GM21529 (cell line): ENCODE measurements around the gene PTPRR.
A peak's percentile ranks its signal among the peaks of the same experiment; 100 is the strongest.

Experiments used
- ATAC-seq: cut with Tn5 transposase; IDR thresholded peaks from one replicate; pipeline ENCODE4 v1.9.1; 2021; ENCODE audit not compliant: unreplicated experiment

PTPRR gene

DNA sequence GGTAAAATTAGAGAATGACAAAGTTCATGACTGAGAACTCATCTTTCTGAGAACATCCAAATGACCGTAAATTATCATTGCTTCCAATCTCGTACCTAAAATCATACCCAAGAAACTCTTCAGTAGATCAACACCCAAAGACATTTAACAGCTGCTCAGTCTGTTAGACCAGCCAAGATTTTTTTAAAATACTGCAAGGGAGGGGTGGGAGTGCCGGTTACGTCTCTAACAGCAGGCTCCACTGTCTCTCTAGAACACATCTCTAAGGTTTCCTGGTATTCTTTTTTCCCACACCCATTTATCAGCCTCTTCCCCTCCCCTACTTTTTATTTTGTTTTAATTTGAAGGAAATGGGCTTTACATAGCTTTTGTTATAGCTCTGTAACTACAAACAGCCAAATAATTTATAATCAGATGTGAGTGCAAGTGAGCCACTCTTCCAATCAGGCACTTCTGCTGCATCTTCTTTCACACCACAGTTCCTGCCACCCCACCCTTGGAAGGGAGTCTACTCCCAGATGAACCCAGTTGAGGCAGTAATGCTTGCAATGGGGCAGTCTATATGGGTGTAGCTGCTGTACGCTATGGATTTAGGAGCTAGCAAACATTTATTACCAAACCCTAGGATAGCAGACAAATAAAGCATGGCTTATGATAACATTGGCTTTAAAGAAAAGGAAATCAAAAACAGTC, 305.2 kb downstream of the PTPRR start:
- ATAC-seq = no peak

DNA sequence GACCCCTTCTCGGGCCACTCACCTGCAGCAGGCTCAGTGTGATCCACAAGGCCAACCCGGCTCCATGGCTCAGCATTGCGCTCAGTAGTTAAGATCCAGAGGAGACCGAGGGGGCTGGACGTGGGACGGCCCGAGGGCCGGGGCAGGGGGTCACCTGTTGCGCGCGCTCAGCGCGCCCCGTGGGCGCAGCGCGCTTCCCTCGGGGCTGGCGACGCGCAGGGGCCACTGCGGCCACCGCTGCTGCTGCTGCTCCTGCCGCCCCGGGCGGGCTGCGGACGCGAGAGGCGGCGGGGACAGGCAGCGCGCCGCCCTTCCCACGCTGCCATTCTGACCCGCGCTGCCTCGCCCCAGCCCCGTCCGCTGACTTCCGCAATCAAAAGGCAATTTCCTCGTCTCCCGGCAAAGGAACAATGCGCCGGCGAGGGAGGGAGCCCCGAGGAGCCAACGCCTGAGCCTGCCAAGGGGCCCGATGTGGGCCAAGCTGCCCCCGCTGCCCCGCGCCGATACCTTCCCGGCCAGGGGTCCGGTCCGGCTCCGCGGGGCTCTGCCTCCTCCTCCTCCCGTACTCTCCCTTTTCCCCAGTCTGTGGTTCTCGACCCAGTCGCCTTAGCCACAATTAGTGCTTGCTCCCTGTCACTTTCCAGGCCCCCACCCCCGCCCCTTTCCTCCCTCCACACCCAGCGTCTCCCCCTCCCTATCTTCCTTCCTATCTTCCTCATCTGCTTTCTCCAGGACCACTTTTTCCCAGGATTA, 310.6 kb downstream of the PTPRR start:
- ATAC-seq = no peak

DNA sequence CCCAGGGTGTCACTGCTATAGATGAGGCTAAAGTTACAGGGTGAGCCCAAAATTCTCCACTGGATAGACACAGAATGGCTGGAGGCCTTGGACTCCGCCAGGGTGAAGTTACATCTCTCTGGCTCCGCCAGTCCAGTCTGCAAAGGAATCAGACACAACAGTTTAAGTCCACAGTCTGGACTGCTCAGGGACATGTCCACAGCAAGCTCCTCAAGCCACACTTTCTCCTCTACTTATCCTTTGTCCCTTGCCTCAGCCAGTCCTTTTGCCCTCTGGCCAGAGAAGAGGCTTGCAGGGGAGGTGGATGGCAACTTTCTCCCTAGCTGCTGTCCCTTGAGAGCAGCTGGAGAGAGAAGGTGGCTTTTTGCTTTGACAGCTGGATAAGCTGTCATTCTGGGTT, 311.3 kb downstream of the PTPRR start:
- ATAC-seq = no peak

DNA sequence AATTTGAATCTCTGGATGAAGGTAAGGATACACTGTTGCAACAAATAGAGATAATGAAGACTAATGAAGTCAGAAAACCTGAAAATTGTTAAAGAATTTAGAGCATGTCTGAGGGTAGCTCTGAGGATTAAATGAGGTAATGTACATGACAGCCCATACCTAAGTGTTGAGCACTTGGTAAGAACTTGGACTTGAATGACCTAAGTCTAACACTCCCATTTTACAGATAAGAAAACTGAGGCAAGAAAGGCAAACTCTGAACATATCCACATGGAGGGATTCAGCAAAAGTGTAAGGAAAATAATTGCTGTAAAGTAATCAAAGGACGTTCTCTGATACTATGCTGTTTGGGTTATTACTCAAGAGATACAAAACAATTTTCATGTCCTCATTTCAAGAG, 312.4 kb downstream of the PTPRR start:
- ATAC-seq = no peak

DNA sequence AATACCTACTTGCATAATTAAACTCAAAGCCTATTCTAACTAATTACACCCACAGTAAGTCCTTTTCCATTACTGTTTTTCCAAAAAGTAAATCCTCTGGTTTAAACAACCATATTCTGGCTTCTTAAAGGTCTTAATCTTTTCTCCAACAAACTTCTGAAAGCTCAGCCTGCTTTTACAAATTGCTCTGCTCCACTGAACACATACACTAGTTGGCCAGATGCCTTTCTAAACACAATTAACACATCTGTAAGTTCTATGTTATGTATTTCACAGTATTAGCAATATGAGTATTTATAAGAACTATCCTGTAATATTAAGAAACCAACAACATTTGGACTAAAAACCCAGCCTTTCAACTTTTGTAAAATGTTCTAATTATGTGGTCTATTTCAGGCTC, 313.4 kb downstream of the PTPRR start:
- ATAC-seq = no peak

DNA sequence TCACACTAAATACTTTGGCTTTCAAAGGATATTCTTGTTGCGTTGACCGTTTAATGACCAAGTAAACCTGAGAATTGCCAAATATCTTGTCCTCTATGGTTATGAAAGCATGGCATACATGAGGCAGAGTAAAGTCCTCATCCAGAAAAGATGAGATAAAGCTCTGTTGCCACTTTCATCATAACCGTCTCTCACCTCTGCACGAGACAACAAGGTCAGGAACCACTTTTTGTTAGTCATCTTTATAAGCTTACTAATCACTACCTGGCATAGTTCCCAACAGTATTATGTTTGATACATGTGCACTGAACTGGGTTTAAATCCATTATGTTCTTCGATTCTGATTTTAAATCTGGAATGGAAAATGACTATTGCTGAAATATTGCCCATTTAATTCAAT, 314.6 kb downstream of the PTPRR start:
- ATAC-seq = no peak

DNA sequence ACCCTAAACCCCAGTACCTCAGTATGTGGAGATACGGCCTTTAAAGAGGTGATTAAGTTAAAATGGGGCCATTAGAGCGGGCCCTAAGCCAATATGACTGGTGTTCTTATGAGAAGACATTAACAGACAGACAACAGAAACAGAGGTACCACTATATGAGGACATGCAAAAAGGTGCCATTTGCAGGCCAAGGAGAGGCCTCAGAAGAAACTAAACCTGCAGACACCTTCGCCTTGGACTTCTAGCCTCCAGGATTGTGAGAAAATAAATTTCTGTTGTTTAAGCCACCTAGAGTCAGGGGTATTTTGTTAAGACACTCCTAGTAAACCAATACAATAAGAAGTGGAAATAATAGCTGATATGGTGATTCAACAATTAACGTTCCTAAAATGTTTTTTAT, 315.9 kb downstream of the PTPRR start:
- ATAC-seq = no peak

DNA sequence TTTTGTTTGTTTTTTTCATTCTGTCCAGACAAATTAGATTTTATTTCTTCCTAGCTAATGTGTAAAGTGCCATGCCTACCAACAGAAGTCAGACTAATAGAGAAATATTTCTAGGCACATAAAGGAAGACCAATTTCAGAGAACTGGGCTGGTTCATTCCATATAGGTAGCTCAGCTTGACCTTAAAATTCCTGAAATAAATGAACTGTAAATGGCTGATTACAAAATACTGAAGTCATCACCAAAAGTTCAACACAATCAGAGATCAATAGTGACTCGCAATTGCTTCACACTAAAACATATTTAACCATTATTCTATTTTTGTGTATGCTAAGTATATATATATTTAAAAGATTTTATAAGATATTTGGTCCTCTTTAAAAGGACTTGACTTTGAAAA, 317.5 kb downstream of the PTPRR start:
- ATAC-seq = no peak

DNA sequence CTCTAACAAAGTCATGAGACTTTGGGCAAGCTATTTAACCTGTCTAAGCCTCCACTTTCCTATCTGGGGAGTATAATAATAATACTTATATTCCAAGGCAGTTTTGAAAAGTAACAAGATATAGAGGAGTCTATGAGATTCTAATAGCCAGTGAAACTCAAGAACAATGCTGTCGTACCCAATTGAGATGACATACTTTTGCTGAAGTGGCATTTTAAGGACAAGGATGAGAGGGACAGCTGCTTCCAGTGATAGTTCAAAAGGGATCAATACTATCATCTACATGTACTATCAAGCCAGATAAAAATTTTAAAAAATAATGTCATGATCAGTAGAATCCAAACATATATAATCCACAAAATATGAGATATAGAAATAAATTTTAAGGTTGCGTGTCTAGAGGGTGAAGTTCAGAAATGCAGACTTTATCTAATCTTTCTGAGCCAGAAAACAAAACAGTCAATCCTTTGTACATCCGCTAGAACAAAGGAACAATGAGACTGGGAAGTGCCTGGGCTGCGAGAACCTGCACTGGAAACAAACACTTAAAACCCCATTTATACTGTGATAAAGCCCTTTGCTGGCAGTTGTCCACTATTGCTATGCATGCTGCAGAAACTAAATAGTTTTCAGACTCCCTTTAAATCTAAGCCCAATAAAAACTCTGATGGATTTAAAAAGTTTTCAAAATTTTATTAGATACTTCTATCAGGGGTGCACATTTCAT, 321.9 kb downstream of the PTPRR start:
- no peak for ATAC-seq

DNA sequence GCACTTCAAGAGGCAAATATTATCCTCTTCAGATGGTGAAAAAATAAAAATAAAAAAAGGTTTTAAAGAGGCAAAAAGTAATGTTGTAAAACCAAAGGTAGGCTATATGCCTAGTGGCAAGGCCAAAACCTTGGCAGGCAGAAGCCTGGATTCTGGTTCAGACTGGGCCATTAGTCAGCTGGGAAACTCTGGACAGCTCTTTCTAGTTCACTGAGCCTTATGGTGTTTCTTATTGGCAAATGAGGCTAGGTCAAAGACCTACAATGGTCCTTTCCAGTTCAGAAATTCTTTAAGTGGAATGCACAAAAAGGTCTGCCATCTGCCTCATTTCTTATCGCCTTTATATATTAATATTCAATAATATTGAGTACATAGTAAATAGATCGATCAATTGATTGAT, 327.9 kb downstream of the PTPRR start:
- no peak for ATAC-seq

DNA sequence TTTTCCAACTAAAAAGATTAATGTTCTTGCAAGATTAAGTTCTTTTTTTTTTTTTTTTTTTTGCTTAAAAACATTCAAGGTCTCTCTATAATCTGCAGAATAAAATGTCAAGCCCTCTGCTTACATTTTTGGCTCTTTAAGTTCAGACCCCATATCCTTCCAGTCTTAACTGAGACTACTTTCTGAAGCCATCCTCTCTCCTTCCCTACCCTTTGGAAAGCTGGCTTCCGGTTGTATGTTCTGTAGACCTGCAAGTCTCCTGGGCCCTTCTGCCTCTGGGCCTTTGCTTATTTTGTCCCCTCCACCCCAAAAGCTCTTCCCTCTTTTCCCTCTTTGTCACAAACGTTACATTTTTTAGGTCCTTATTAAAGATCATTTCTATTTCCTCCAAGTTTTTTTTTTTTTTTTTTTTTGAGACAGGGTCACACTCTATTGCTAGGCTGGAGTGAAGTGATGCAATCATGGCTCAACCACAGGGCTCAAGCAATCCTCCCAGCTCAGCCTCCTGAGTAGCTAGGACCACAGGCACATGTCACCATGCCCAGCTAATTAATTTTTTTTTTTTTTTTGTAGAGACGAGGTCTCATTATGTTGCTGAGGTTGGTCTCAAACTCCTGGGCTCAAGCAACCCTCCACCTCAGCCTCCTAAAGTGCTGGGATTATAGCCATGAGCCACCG, 329.9 kb downstream of the PTPRR start:
- ATAC-seq = no peak

DNA sequence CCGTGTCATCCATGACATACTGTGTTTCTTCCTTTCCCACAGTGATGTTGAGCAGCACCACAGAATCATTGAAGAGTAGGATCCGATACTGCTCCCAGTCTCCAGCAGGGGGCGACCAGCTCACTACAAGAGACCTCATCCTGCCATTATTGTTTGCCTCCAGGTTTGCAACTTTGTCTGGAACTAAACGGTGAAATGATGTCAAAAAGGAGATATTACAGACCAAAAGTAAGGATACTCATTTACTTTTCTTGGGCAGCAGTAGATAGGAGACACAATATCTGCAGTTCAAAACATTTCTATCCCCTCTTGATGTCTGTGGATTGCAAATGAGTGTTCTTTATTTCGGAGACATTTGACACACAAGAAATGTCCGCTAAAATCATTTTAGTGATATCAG, 330.5 kb downstream of the PTPRR start:
- peak; percentile 96 for ATAC-seq
